ENCODE data around the gene VAC14. TPM values are rescaled to one million over a fixed set of nuclear protein-coding genes. Genes with fewer than 3 reads are reported as not detected.

The VAC14 gene
- polyA plus RNA-seq, 3 donors: 20.7 to 49.4 (median 31.1) TPM

GRCh38 chr16:70694868-70695218 is 106.1 kb downstream of the VAC14 start:
- no peak for TF ChIP-seq CTCF (IDR thresholded peaks at IDR 0.05)
- H3K9me3 ChIP-seq (replicated peaks in 1 of 2; ENCODE audit: control insufficient read depth in 1 of 2, insufficient read depth in 1 of 2, low read length in 2 of 2): no peaks in the 10 kb centered on the region
- peaks cover 31 to 65% of the 10 kb centered on the region in 2 donors for H3K36me3 Mint-ChIP-seq
- H3K9me3 Mint-ChIP-seq: peaks cover 0 to 1% (median 0%) of the 10 kb centered on the region in 7 donors
- no peak overlapping the region for H3K27ac Mint-ChIP-seq
- intact Hi-C loops (cut with micrococcal nuclease): no loop called here
- H3K79me2 ChIP-seq (ENCODE audit: insufficient read depth, low read length): no peaks in the 10 kb centered on the region
- WGBS (ENCODE audit: insufficient coverage): 100% methylated on average over 3 of the region's 4 CpGs
- peaks cover 0 to 1% (median 0%) of the 10 kb centered on the region in 3 donors for H3K27me3 Mint-ChIP-seq (ENCODE audit: low read depth in 3 of 3)
- no peaks in the 10 kb centered on the region for H3K27me3 ChIP-seq (ENCODE audit: control insufficient read depth in 2 of 2, insufficient read depth in 2 of 2, low read length in 2 of 2)
- H3K4me3 Mint-ChIP-seq: no peak overlapping the region
- peaks cover 15% of the 10 kb centered on the region for H3K4me1 Mint-ChIP-seq
- H2AFZ ChIP-seq (ENCODE audit: insufficient read depth, low read depth, low read length, poor library complexity, severe bottlenecking): no peak overlapping the region
- no peak overlapping the region for H3K9ac ChIP-seq (ENCODE audit: insufficient read depth, low read length, poor library complexity, severe bottlenecking)
- peaks cover 15 to 18% of the 10 kb centered on the region in 2 donors for H3K4me1 ChIP-seq (ENCODE audit: control insufficient read depth in 1 of 2, insufficient read depth in 2 of 2, low read length in 2 of 2)
- no peak overlapping the region for H3K27ac ChIP-seq (ENCODE audit: low read depth in 1 of 2, low read length in 2 of 2)
- H3K36me3 ChIP-seq (replicated peaks in 1 of 2; ENCODE audit: control insufficient read depth in 1 of 2, insufficient read depth in 2 of 2, low read length in 2 of 2): peaks cover 42 to 71% of the 10 kb centered on the region in 2 donors
- no peak overlapping the region for H3K4me3 ChIP-seq (replicated peaks in 1 of 3; ENCODE audit: low read depth in 2 of 3, low read length in 3 of 3)
- H4K20me1 ChIP-seq (ENCODE audit: insufficient read depth, low read length): peaks cover 6% of the 10 kb centered on the region
- H3K4me2 ChIP-seq (replicated peaks; ENCODE audit: extremely low read depth, low read length, poor library complexity, severe bottlenecking): no peak overlapping the region
- no peak for DNase-seq

- H3K36me3 ChIP-seq (replicated peaks in 1 of 2; ENCODE audit: control insufficient read depth in 1 of 2, insufficient read depth in 2 of 2, low read length in 2 of 2): peaks cover 37 to 65% of the 10 kb centered on the region in 2 donors
- H3K27me3 ChIP-seq (ENCODE audit: control insufficient read depth in 2 of 2, insufficient read depth in 2 of 2, low read length in 2 of 2): no peaks in the 10 kb centered on the region
- no peak overlapping the region for H3K4me3 ChIP-seq (replicated peaks in 1 of 3; ENCODE audit: low read depth in 2 of 3, low read length in 3 of 3)
- no peak for TF ChIP-seq CTCF (IDR thresholded peaks at IDR 0.05)
- DNase-seq: no peak
- no peak overlapping the region for H3K4me3 Mint-ChIP-seq
- no peak overlapping the region for H3K27ac Mint-ChIP-seq
- peaks cover 15 to 18% of the 10 kb centered on the region in 2 donors for H3K4me1 ChIP-seq (ENCODE audit: control insufficient read depth in 1 of 2, insufficient read depth in 2 of 2, low read length in 2 of 2)
- peaks cover 15% of the 10 kb centered on the region for H3K4me1 Mint-ChIP-seq
- H2AFZ ChIP-seq (ENCODE audit: insufficient read depth, low read depth, low read length, poor library complexity, severe bottlenecking): no peak overlapping the region
- no peaks in the 10 kb centered on the region for H3K9me3 ChIP-seq (replicated peaks in 1 of 2; ENCODE audit: control insufficient read depth in 1 of 2, insufficient read depth in 1 of 2, low read length in 2 of 2)
- intact Hi-C loops (cut with micrococcal nuclease): no loop called here
- peaks cover 0 to 1% (median 0%) of the 10 kb centered on the region in 3 donors for H3K27me3 Mint-ChIP-seq (ENCODE audit: low read depth in 3 of 3)
- 96% methylated on average over 12 of the region's 17 CpGs for WGBS (ENCODE audit: insufficient coverage)
- H4K20me1 ChIP-seq (ENCODE audit: insufficient read depth, low read length): peaks cover 6% of the 10 kb centered on the region
- no peak overlapping the region for H3K9ac ChIP-seq (ENCODE audit: insufficient read depth, low read length, poor library complexity, severe bottlenecking)
- H3K9me3 Mint-ChIP-seq: peaks cover 0 to 1% (median 0%) of the 10 kb centered on the region in 7 donors
- peaks cover 26 to 63% of the 10 kb centered on the region in 2 donors for H3K36me3 Mint-ChIP-seq
- H3K27ac ChIP-seq (ENCODE audit: low read depth in 1 of 2, low read length in 2 of 2): no peak overlapping the region
- H3K4me2 ChIP-seq (replicated peaks; ENCODE audit: extremely low read depth, low read length, poor library complexity, severe bottlenecking): no peak overlapping the region
- no peaks in the 10 kb centered on the region for H3K79me2 ChIP-seq (ENCODE audit: insufficient read depth, low read length)
These were observed 106.7 kb downstream of the VAC14 start for GRCh38 chr16:70694088-70694867.
